Activated CD4-positive, alpha-beta T cell treated with anti-CD3 and anti-CD28 coated beads, Interleukin-2, amount 10 ng/mL, durations not matched to agents 24 days and 14 days (primary cell): Measurements from ENCODE around the gene SLC38A7. TPM values are rescaled to one million over a fixed set of nuclear protein-coding genes. Genes with fewer than 3 reads are reported as not detected.

Experiments
- total RNA-seq: library from RNA; stranded (reverse); gene quantifications from 2 replicates; pipeline ENCODE4 v1.2.3, GENCODE V29; 2022

The SLC38A7 gene
- total RNA-seq, 1 donor from 2014 or later, result 10.8 TPM

Other genes starting within 250 kb of the SLC38A7 start
- 1.7 TPM in 2 replicates for gene NDRG4, start 184.6 kb downstream of the SLC38A7 start, total RNA-seq
- 33.4 and 34.4 TPM in 2 replicates for gene SETD6, start 169.3 kb downstream of the SLC38A7 start, total RNA-seq
- 270 and 271 TPM in 2 replicates for gene CNOT1, start 54.9 kb downstream of the SLC38A7 start, total RNA-seq
- gene GOT2, start 49.5 kb upstream of the SLC38A7 start, total RNA-seq, result 141 and 144 TPM in 2 replicates